Gastroesophageal sphincter (tissue), 3 donors: Measurements from ENCODE around the gene CBLIF.

ENCODE experiments used
- EP300 ChIP-seq: sonication (generic); formaldehyde crosslinking; IDR thresholded peaks from one replicate; pipeline ENCODE4 v1.6.1; 2017; ENCODE audit warnings: antibody characterized with exemption, mild to moderate bottlenecking
- POLR2A ChIP-seq, 2 donors: fragments of 450-650 bp; IDR thresholded peaks; one replicate each; pipeline ENCODE4 v1.6.1; 2017; ENCODE audit warnings: antibody characterized with exemption in 2 of 2, mild to moderate bottlenecking in 2 of 2, moderate library complexity in 1 of 2
- TF ChIP-seq, protein P1 (sequence below), 4 experiments: fragments of 200-600 bp in 2 of 4; fragments of 450-650 bp in 2 of 4; sonication (generic) in 1 of 4; IDR thresholded peaks; one replicate each; pipeline ENCODE4 v1.5.1; 2017 to 2019; ENCODE audit warnings: antibody characterized with exemption in 4 of 4, mild to moderate bottlenecking in 2 of 4, moderate library complexity in 2 of 4

DNA sequence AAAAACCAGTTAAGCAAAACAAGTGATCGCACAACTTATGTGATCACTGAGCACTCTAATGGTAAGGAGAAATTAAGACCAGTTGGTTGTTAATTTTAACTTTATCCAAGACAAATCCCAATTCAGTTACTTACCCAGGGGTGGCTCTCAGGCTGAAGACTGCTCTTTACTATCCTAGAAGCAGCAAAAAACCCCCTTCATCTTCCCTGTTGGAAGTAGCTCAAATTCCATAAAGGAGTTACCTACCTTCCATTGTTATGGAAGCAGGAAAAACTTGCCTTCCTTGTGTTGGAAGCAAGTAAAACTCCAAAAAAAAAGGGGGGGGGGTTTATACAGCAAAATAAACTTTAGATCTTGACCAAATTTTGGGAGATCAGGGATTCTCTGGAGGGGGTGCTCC lies 29.5 kb downstream of the CBLIF start:
- TF ChIP-seq, protein P1, sequence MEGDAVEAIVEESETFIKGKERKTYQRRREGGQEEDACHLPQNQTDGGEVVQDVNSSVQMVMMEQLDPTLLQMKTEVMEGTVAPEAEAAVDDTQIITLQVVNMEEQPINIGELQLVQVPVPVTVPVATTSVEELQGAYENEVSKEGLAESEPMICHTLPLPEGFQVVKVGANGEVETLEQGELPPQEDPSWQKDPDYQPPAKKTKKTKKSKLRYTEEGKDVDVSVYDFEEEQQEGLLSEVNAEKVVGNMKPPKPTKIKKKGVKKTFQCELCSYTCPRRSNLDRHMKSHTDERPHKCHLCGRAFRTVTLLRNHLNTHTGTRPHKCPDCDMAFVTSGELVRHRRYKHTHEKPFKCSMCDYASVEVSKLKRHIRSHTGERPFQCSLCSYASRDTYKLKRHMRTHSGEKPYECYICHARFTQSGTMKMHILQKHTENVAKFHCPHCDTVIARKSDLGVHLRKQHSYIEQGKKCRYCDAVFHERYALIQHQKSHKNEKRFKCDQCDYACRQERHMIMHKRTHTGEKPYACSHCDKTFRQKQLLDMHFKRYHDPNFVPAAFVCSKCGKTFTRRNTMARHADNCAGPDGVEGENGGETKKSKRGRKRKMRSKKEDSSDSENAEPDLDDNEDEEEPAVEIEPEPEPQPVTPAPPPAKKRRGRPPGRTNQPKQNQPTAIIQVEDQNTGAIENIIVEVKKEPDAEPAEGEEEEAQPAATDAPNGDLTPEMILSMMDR (IDR thresholded peaks at IDR 0.05): no peak
- TF ChIP-seq POLR2A (IDR thresholded peaks at IDR 0.05): no peak
- no peak for TF ChIP-seq EP300
